Epidermal melanocyte (primary cell): Measurements from ENCODE around the gene NOTCH2.

Experiments used
- DNase-seq: peaks from one replicate; pipeline ENCODE4 v3.0.0; 2011; ENCODE audit warnings: low spot score; ENCODE audit not compliant: insufficient read length

Gene NOTCH2

GRCh38 chr1:119975006-119975405 lies 94.5 kb downstream of the NOTCH2 start:
- DNase-seq: no peak

GRCh38 chr1:119974013-119974412 lies 95.4 kb downstream of the NOTCH2 start:
- DNase-seq: no peak

DNA sequence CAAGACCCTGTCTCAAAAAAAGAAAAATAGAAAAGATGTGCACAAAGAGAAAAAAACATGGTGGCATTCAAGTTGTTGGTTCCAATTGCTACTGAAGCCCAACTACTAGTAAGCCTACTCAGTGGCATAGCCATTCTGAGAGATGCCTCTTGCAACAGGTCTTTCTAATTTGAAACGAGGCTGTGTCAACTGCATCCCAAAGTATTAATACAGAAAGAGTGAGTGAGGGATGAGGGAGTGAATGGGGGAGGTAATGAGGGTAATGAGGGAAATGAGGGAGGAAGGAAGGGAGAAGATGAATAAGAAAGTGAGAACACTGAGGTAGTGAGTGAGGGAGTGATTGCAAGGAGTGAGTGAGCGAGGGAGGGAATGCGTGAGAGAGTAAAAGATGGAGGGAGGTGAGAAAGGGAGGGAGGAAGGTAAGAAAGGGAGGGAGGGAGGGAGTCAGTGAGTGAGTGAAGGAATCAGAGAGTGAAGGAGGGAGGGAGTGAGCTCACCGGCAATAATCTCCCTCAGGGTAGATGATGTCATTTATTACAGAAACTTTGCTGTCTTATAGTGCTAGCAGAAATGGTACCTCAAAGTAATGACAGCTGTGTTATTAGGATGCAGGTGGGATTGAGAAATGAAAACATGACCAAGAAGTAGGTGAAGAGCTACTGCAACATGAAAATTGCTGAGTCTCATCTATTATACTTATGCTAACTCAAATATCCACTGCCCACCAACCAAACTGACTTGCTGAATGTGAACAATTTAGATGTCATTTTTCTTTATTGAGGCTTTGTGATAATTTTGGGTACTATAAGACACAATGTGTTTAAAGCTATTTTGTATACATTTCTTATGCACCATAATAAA lies 97.5 kb downstream of the NOTCH2 start:
- no peak for DNase-seq

- no peak for DNase-seq
Measured at GRCh38 chr1:119968601-119969000, 100.9 kb downstream of the NOTCH2 start.

GRCh38 chr1:119968068-119968492 lies 101.4 kb downstream of the NOTCH2 start:
- DNase-seq: no peak

GRCh38 chr1:119966681-119967080 lies 102.8 kb downstream of the NOTCH2 start:
- DNase-seq: no peak

GRCh38 chr1:119966020-119966419 lies 103.4 kb downstream of the NOTCH2 start:
- no peak for DNase-seq

- DNase-seq: peak; percentile 16
Measured at GRCh38 chr1:119964673-119965363, 104.6 kb downstream of the NOTCH2 start.

GRCh38 chr1:119962296-119962968 lies 107.0 kb downstream of the NOTCH2 start:
- peak; percentile 17 for DNase-seq

- DNase-seq: no peak
Measured at GRCh38 chr1:119960501-119960900, 109.0 kb downstream of the NOTCH2 start.

DNA sequence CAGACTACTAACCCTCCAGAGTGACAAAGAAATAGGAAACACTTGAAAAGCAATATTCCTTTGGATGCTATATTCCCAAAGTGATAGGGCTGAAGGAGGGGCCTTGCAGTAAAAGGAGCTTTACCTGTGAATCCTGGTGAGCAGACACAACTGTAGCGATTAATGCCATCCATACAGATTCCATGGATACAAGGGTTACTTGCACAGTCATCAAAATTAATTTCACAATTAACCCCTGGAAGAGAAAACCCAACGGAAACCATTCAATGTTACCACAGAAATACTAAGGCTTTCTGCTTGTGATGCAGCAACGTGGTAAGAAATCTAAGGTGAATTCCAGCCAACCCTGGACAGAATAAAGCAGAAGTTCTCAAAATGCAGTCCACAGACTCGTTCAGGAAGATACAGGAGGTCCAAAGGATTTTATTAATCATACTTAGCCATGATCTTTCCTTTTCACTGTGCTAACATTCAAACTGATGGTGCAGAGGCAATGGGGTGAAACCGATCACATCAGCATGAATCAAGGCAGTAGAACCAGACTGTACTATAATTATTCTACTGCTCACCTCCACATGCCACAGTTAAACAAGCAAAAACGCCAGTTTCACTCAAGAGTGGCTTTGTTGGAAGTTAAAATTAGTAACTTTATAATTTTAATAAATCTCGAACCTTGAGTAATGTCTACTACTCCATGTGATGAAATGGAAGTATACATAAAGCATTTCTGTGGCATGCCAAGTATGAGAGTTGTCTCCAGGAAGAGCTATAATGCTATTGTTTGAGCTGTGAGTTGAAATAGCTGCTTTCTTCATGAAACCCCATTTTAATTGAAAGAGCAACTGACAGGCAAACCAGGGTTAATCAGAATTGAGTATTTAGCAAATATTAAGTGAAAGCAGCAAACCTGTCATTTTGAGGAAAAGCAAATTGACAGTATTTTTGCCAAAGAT lies 109.9 kb downstream of the NOTCH2 start:
- no peak for DNase-seq

DNA sequence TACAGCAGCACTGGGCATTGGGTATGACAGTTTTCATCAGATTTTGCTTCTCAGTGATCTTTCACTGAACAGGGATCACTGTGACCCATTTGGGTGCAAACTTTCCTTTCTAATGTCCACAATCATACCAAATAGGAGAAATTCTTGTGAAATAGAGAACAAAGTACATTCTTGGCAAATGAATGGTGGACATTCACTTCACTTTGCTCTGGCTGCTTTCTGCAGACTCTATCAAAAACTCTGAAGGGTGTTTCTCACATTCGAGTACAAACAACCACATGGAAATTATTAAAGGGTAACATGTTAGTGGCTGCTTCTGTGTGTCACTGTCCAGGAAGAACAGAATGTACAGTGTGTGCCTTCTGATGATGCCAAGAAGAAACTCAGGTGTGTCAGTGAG lies 111.2 kb downstream of the NOTCH2 start:
- DNase-seq: no peak

DNA sequence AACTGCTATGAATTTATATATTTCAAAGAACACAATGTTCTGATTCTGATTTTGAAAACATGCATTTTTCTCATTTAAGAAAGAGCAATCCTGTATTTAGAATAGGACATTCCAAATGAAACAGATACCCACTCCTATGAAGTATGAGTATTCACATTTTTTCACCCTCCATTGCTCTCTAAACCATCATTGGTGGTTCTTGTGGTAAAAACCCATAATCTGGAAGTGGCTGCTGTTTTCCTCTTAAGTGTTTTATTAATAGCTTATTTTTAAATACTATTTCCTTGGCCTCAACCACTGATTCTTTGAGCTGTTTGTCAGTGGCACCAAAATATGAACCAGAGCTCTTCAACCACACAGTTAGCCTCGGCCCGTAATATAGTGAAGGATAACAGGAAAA lies 113.2 kb downstream of the NOTCH2 start:
- DNase-seq: no peak

- no peak for DNase-seq
Measured at GRCh38 chr1:119954476-119955422, 114.7 kb downstream of the NOTCH2 start.

DNA sequence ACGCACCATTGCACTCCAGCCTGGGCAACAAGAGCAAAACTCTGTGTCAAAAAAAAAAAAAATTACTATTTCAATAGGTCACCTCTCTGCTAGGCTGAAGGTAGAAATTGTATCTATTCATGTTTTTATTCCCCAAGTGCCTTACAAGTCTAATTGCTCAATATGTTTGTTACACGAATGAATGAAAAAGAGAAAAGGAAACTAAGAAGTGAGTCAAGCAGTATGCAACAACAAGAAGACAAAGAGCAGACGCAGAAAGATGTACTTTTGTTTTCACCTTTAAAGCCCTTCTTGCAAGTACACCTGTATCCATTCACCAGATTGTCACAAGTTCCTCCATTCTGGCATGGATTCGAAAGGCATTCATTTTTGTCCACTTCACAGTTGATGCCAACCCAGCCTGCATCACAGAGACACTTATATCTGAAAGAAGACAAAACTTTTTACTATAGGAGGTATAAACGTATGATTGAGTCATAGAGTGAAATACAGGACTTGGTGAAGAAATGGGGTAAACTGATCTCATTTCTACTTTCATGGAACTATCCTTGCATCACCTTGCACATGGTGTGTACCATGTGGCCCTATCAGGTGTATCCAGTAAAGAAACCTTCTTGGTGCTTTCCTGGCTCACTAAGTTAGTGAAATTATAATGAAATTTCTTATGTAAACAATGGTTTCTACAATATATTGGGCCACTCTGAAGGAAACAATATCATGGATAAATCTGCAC lies 116.0 kb downstream of the NOTCH2 start:
- DNase-seq: no peak

DNA sequence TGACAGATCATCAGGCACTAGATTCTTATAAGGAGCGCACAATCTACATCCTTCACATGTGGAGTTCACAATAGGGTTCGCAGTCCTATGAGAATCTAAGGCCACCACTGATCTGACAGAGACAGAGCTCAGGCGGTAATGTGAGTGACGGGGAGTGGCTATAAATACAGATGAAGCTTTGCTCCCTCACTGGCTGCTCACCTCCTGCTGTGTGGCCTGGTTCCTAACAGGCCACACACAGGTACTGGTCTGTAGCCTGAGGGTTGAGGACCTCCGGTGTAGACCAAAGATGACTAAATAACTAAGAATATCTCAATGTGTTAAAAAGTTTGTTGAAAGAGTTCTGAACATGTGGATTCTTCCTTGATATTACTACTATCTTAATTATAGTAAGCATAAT lies 117.0 kb downstream of the NOTCH2 start:
- DNase-seq: no peak

GRCh38 chr1:119948342-119949214 lies 120.9 kb downstream of the NOTCH2 start:
- DNase-seq: peak; percentile 20

DNA sequence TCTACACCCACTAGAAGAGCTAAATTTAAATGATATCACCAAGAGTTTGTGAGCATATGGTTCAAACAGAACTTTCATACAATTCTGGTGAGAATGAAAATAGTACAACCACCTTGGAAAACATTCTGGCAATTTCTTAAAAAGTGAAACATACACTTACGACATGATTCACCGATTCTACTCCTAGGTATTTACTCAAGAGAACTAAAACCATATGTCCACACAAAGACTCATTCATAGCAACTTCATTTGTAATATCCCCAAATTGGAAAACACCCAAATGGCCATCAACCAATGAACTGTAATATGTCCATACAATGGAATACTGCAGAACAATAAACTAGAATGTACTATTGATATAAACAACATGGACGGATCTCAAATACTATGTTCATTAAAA lies 122.0 kb downstream of the NOTCH2 start:
- no peak for DNase-seq
